HG02642 (cell line): Measurements from ENCODE around the gene C4orf50.
"Not testable (repeated sequence)": the region's sequence is repeated elsewhere in the genome, so short reads cannot be mapped to it uniquely, and the experiment has no call there.

Experiments
- ATAC-seq: cut with Tn5 transposase; IDR thresholded peaks from one replicate; pipeline ENCODE4 v1.9.1; 2021; ENCODE audit warnings: mild to moderate bottlenecking; ENCODE audit not compliant: unreplicated experiment, poor library complexity

The C4orf50 gene

DNA sequence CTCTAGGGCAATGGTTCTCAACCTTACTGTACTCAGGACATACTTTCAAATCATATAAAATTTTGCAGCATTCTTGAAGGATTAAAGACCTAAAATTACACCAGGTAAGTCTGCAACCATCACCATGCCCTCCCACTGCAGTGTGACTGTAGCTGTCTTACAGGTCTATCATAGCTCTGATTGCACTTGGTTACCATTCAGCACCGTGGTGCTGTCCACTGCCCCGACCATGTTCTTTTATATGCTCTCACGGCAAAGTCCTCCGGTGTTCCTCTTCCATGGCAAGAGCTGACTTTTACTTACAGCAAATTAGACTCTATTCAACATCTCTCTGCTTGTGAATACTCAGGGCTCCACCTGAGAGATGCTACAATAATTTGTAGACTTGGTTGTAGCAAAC is 136.9 kb downstream of the C4orf50 start:
- no peak for ATAC-seq

- no peak for ATAC-seq
Measured at GRCh38 chr4:5878359-5878758, 139.9 kb downstream of the C4orf50 start.

- ATAC-seq = no peak
Measured at GRCh38 chr4:5877392-5877791, 140.8 kb downstream of the C4orf50 start.

- ATAC-seq = no peak
Measured at GRCh38 chr4:5874811-5875449, 143.3 kb downstream of the C4orf50 start.

GRCh38 chr4:5870701-5871100 is 147.5 kb downstream of the C4orf50 start:
- ATAC-seq = no peak

DNA sequence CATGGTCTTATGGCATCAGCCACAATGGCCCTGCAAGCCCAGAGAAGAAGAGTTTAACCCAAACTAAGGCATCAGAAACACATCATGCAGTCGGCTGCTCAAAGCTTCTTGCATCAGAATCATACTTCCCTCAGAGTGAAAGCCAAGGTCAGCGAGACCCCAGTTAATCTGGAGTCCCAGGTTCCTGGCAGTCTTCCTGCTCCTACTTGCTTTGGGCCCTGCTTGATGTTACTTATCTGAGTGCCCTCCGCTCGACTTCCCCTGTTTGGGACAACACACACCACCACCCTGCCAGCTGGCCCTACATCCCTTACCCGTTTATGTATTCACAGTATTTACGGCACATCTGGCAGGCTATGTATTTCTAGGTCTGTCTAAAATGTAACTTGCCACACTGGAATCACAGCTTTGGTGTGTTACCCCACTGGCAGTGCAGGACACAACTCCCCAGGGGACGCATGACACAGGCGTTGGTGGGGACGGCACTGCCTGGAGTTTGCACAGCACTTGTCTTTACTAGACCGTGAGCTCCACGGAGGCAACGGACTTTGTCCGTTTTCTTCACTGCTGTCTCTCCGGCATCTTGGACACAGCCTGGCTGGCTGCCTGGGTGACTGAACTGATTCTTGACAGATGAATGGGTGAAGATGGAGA is 148.1 kb downstream of the C4orf50 start:
- no peak for ATAC-seq

GRCh38 chr4:5867866-5868265 is 150.4 kb downstream of the C4orf50 start:
- ATAC-seq = no peak

- ATAC-seq = no peak
Measured at GRCh38 chr4:5866841-5867813, 151.1 kb downstream of the C4orf50 start.

DNA sequence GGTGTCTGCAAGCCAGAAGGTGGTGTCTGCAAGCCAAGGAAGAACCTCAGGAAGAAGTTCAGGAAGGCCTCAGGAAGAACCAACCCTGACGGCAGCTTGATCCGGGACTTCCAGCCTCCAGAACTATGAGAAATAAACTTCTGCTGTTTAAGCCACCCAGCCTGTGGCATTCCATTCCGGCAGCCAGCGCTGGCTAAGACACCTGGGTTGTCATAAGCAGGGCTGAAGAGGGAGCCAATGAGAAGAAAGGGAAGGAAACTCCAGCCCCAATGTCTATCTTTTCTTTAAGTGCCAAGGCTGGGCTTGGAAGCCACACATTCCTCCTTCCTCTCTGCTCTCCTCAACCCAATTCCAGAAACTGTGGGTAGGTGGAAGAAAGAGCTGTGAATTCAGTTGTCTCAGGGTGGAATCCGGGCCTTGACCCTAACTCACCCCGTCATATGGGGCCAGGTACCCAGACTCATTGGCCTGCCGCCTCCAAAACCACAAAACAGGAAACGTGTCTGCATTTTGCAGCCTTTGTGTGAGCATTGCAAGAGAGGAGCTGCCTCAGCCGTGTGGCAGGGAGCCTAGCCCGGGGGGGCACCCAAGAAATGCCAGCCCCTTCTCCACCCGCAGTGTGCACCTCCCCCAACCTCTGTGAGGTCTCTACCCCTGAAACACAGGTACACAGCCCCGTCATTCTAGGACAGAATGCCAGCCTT is 152.2 kb downstream of the C4orf50 start:
- no peak for ATAC-seq

DNA sequence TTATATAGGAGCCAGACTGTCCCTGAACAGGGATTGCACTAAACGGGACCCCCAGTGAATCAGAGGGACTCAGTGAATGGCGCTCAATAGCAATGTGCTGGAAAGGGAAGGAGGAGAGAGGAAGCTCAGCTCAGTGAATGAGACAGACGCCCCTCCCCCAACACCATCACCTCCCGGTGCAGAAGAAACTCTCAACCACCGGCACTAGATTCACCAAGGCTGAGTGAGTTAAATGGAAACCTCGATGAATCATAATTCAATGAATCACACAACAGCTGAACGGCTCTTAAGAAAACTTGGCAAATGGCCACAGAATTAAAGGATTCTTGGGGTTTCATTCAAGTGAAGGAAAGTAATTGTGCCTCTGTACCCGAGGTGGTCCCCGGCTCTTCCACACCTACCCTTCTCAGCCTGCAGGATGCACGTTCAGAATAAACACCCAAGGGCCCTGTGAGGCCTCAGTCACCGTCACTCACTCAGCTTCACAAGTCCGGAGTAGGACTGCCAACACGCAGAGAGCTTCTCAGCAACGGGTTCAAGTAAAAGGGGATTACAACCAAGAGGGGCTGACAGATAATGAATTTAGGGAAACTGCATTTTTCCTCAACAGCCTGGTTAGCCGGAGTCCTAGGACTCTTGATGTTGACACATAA is 154.6 kb downstream of the C4orf50 start:
- no peak for ATAC-seq

- no peak for ATAC-seq
Measured at GRCh38 chr4:5858020-5858769, 160.0 kb downstream of the C4orf50 start.

DNA sequence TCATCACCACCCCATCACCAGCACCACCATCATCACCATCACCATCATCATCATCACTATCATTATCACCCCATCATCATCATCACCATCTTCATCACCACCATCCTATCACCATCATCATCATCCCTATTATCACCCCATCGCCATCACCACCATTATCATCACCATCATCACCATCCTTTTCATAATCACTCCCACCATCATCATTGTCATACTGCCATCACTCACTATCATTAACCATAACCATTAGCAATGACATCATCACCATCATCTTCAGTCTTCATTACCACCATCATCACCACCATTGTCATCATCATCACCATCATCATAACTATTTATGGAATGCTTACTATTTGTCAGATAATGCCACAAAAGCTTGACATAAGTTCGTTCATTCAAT is 161.0 kb downstream of the C4orf50 start:
- no peak for ATAC-seq

DNA sequence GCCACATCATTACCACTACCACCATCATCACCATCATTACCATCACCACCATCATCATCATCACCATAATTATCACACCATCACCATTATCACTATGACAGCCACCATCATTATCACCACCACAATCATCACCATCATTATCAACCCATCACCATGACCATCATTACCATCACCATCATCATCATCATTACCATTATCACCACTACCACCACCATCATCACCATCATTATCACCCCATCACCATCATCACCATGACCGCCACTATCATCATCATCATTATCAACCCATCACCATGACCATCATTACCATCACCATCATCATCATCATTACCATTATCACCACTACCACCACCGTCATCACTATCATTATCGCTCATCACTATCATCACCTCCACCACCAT is 161.9 kb downstream of the C4orf50 start:
- ATAC-seq = not testable (repeated sequence)

GRCh38 chr4:5854929-5855328 is 163.3 kb downstream of the C4orf50 start:
- no peak for ATAC-seq

DNA sequence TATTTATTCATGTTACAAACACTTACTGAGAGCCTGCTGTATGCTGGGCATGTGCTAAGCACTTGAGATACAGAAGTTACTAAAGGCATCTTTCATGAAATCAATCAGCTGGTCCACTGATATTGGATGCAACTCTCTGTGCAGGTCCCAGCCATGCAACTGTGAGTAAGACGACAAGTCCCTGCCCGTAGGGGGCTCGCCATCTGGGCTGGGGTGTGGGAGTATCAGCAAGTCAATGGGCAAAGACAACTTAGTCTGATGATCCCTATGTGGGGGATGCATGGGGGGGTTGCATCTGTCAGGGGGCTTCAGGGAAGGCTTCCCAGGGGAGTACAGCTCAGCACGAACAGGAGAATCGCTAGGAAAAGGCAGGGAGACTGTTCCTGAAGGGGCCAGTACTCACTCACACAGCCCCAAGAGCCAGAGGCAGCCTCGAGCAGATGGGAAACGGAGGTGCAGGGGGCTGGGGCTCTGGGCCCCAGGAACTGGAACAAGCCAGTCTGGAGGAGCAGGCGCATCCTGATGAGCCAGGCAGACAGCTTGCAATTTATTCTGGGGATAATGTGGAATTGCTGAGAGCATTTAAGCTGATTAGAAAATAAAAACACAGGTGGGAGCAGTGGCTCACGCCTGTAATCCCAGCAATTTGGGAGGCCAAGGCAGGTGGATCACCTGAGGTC is 165.6 kb downstream of the C4orf50 start:
- ATAC-seq = no peak

- ATAC-seq = no peak
Measured at GRCh38 chr4:5851637-5852301, 166.5 kb downstream of the C4orf50 start.
